WERI-Rb-1 (cell line): Measurements from ENCODE around the gene AR.

Experiments used
- DNase-seq: peaks from one replicate; pipeline ENCODE4 v3.0.0-alpha.2; 2020
- H3K27ac ChIP-seq: fragments of 250-450 bp; sonication (Bioruptor Pico); 2 replicates; pipeline ENCODE4 v1.5.1; 2020; ENCODE audit warnings: mild to moderate bottlenecking, moderate library complexity
- H3K27me3 ChIP-seq: fragments of 250-450 bp; sonication (Bioruptor Pico); 2 replicates; pipeline ENCODE4 v1.5.1; 2021; ENCODE audit warnings: mild to moderate bottlenecking, low read depth, moderate library complexity; ENCODE audit not compliant: insufficient read depth, severe bottlenecking
- H3K36me3 ChIP-seq: fragments of 250-450 bp; sonication (Bioruptor Pico); 2 replicates; pipeline ENCODE4 v1.5.1; 2020; ENCODE audit warnings: mild to moderate bottlenecking, moderate library complexity
- H3K4me3 ChIP-seq: 2 replicates; pipeline ENCODE4 v1.5.1; 2011; ENCODE audit warnings: low read depth, mild to moderate bottlenecking, control low read depth, low read length
- H3K9me3 ChIP-seq: fragments of 250-450 bp; sonication (Bioruptor Pico); 2 replicates; pipeline ENCODE4 v1.5.1; 2021; ENCODE audit warnings: mild to moderate bottlenecking, moderate library complexity; ENCODE audit not compliant: severe bottlenecking
- CTCF ChIP-seq: IDR thresholded peaks from 2 replicates; pipeline ENCODE4 v1.5.1; 2011; ENCODE audit warnings: low read depth, mild to moderate bottlenecking, control low read depth, inconsistent platforms, low read length

AR gene

GRCh38 chrX:67543818-67544217 is at the start of gene AR:
AR (plus strand) TSS chrX:67544021; CDS start chrX:67545147, 1,126 bp downstream.
- DNase-seq: no peak

GRCh38 chrX:67500617-67501016 is 43.2 kb upstream of the AR start:
- H3K4me3 ChIP-seq: no peak overlapping the region
- no peak overlapping the region for H3K27ac ChIP-seq
- H3K27me3 ChIP-seq: no peaks in the 10 kb centered on the region
- no peak for TF ChIP-seq CTCF
- no peak for DNase-seq
- H3K9me3 ChIP-seq: no peaks in the 10 kb centered on the region
- no peaks in the 10 kb centered on the region for H3K36me3 ChIP-seq

More at GRCh38 chrX:67543818-67544217, at the start of gene AR:
- no peak for TF ChIP-seq CTCF
- H3K27ac ChIP-seq: no peak within 1 kb of the TSS
- no peaks in the 10 kb centered on the region for H3K36me3 ChIP-seq
- no peak within 1 kb of the TSS; the same call in 1 of the 2 replicates for H3K4me3 ChIP-seq
- H3K27me3 ChIP-seq: peaks cover 61% of the 10 kb centered on the region
- H3K9me3 ChIP-seq: no peaks in the 10 kb centered on the region

- Histone ChIP-seq H3K36me3 (no peaks in the 10 kb centered on the region), H3K4me3 (no peak overlapping the region), H3K27me3 (no peaks in the 10 kb centered on the region), H3K27ac (no peak overlapping the region), H3K9me3 (no peaks in the 10 kb centered on the region)
- no peak for TF ChIP-seq CTCF
- DNase-seq: no peak
Measured at GRCh38 chrX:67503004-67503403, 40.8 kb upstream of the AR start.

- Histone ChIP-seq H3K36me3 (no peaks in the 10 kb centered on the region), H3K9me3 (no peaks in the 10 kb centered on the region), H3K27me3 (no peaks in the 10 kb centered on the region), H3K4me3 (no peak overlapping the region), H3K27ac (no peak overlapping the region)
- TF ChIP-seq CTCF: no peak
- DNase-seq: no peak
Measured at GRCh38 chrX:67503453-67503852, 40.4 kb upstream of the AR start.

GRCh38 chrX:67520671-67521070 is 23.1 kb upstream of the AR start:
- Histone ChIP-seq H3K27me3 (peaks cover 14% of the 10 kb centered on the region), H3K36me3 (no peaks in the 10 kb centered on the region), H3K4me3 (no peak overlapping the region), H3K9me3 (no peaks in the 10 kb centered on the region), H3K27ac (no peak overlapping the region)
- TF ChIP-seq CTCF: no peak
- no peak for DNase-seq

GRCh38 chrX:67523002-67523681 is 20.7 kb upstream of the AR start:
- no peak for TF ChIP-seq CTCF
- no peak overlapping the region for H3K4me3 ChIP-seq
- H3K9me3 ChIP-seq: no peaks in the 10 kb centered on the region
- DNase-seq: no peak
- no peak overlapping the region for H3K27ac ChIP-seq
- H3K27me3 ChIP-seq: peaks cover 14% of the 10 kb centered on the region
- no peaks in the 10 kb centered on the region for H3K36me3 ChIP-seq
